Calu3 (cell line): ENCODE measurements around the gene SPIRE1. TPM values are rescaled to one million over a fixed set of nuclear protein-coding genes. Genes with fewer than 3 reads are reported as not detected.

Experiments used
- Bru-seq: library from RNA; stranded (reverse); fragments of 400-500 nt; gene quantifications from one replicate; lab custom pipeline; 2021; lab: Mats Ljungman, UMichigan
- BruChase-seq, 2 experiments: library from RNA; stranded (reverse); fragments of 400-500 nt; gene quantifications; one replicate each; lab custom pipeline; 2021; lab: Mats Ljungman, UMichigan
- BruUV-seq: library from RNA; stranded (reverse); fragments of 400-500 nt; replicated peaks from 2 replicates; lab custom pipeline; 2021; lab: Mats Ljungman, UMichigan
- CTCF ChIA-PET: fragments of 300-600 bp; sonication (Branson Sonifier 250); formaldehyde crosslinking; loops from one replicate; lab custom pipeline; 2022; ENCODE audit warnings: antibody characterized with exemption; lab: Charles Lee
- DNase-seq: peaks from one replicate; pipeline ENCODE4 v3.0.0; 2022
- H3K27ac Mint-ChIP-seq: one replicate; pipeline ENCODE4 v1.8.0; 2022; ENCODE audit warnings: mixed read lengths; ENCODE audit not compliant: unreplicated experiment
- H3K27me3 Mint-ChIP-seq: one replicate; pipeline ENCODE4 v1.8.0; 2022; ENCODE audit warnings: mixed read lengths; ENCODE audit not compliant: unreplicated experiment
- H3K36me3 Mint-ChIP-seq: one replicate; pipeline ENCODE4 v1.8.0; 2022; ENCODE audit warnings: mild to moderate bottlenecking, moderate library complexity, mixed read lengths; ENCODE audit not compliant: insufficient read depth, unreplicated experiment
- H3K4me1 Mint-ChIP-seq: one replicate; pipeline ENCODE4 v1.8.0; 2022; ENCODE audit warnings: mild to moderate bottlenecking, low read depth, mixed read lengths; ENCODE audit not compliant: unreplicated experiment
- H3K4me3 Mint-ChIP-seq: one replicate; pipeline ENCODE4 v1.8.0; 2022; ENCODE audit warnings: mild to moderate bottlenecking, low read depth, moderate library complexity, mixed read lengths; ENCODE audit not compliant: unreplicated experiment
- H3K9me3 Mint-ChIP-seq: one replicate; pipeline ENCODE4 v1.8.0; 2022; ENCODE audit warnings: low read depth, mixed read lengths; ENCODE audit not compliant: unreplicated experiment
- intact Hi-C: fragments of 100-400 bp; cut with micrococcal nuclease; formaldehyde crosslinking; loops from one replicate; pipeline ENCODE4 v1.10.0; 2022; ENCODE audit not compliant: unreplicated experiment
- long read RNA-seq: library from polyadenylated mRNA; stranded (forward); transcript quantifications from one replicate; pipeline ENCODE4 v2.0.0, GENCODE V29; 2022
- total RNA-seq: library from RNA; stranded (reverse); gene quantifications from 2 replicates; pipeline ENCODE4 v1.2.3, GENCODE V29; 2022
- TF ChIP-seq, protein P1 (sequence below): fragments of 200-600 bp; IDR thresholded peaks from one replicate; pipeline ENCODE4 v1.8.0; 2022; ENCODE audit warnings: antibody characterized with exemption; ENCODE audit not compliant: unreplicated experiment

The SPIRE1 gene
- total RNA-seq (91.7 and 98.6 TPM in 2 replicates), Bru-seq, nascent RNA (percentile 91 among the genes with signal in this experiment), BruChase-seq, experiment 1, labeled RNA remaining after a 6-hour chase (percentile 90 among the genes with signal in this experiment), BruChase-seq, experiment 2, labeled RNA remaining after a 2-hour chase (percentile 83 among the genes with signal in this experiment)
- long read RNA-seq, full-length matches to known transcripts: 7 of 36 reads
- long read RNA-seq, partial matches to known transcripts: 5 of 36 reads
- long read RNA-seq, other reads (novel, unspliced or antisense): 24 of 36 reads

DNA sequence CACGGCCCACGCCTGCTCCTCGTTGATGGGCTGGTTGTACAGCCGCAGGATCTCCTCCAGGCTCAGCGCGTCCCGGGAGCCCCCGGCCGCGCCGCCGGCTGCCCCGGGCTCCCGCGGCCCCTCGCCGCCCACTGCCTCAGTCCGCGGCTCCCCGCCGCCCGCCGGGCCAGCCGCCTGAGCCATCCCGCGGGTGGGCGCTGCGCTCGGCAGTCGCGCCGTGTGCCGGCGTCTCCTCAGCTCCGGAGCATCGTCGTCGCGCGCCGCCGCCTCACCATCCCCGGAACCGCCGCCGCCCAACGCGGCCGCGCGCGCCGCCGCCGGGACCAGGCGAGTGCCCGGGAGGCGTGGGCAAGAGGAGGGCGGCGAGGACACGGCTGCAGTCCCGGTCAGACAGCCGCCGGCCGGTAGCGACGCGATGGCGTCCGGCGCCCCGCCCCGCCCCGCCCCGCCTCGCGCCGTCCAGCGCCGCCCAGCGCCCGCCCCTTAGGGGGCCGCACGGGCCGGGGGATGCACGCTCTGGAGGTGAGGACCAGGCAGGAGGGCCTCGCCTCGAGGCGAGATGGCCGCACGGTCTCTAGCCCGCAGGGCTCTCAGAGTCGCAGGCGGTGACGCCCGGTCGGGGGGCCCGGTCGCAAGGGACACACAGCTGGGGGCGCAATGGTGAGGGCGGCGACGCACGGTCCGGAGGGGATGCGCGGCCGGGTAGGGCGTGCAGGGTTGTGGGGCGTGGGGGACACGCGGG lies at the start of gene SPIRE1:
Gene SPIRE1, minus strand, starts transcription at position 424 of the 742 bp plus-strand sequence. Its CDS starts 241 bp downstream, at position 183.
- peak; percentile 81 for DNase-seq
- BruUV-seq: no TSS peak
- H3K4me3 Mint-ChIP-seq: peak within 1 kb of the TSS; percentile 54
- peak within 1 kb of the TSS; percentile 93 for H3K27ac Mint-ChIP-seq
- H3K27me3 Mint-ChIP-seq: no peaks in the 10 kb centered on the region
- TF ChIP-seq, protein P1, sequence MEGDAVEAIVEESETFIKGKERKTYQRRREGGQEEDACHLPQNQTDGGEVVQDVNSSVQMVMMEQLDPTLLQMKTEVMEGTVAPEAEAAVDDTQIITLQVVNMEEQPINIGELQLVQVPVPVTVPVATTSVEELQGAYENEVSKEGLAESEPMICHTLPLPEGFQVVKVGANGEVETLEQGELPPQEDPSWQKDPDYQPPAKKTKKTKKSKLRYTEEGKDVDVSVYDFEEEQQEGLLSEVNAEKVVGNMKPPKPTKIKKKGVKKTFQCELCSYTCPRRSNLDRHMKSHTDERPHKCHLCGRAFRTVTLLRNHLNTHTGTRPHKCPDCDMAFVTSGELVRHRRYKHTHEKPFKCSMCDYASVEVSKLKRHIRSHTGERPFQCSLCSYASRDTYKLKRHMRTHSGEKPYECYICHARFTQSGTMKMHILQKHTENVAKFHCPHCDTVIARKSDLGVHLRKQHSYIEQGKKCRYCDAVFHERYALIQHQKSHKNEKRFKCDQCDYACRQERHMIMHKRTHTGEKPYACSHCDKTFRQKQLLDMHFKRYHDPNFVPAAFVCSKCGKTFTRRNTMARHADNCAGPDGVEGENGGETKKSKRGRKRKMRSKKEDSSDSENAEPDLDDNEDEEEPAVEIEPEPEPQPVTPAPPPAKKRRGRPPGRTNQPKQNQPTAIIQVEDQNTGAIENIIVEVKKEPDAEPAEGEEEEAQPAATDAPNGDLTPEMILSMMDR: no peak
- H3K4me1 Mint-ChIP-seq: peaks cover 38% of the 10 kb centered on the region
- peaks cover 76% of the 10 kb centered on the region for H3K36me3 Mint-ChIP-seq
- H3K9me3 Mint-ChIP-seq: no peaks in the 10 kb centered on the region
- intact Hi-C loops: loop anchor here (1.0 to 10.0 kb wide), 3 partner anchors 117 to 267 kb away; no protein-coding TSS in a partner anchor
- CTCF ChIA-PET: no interaction called here

DNA sequence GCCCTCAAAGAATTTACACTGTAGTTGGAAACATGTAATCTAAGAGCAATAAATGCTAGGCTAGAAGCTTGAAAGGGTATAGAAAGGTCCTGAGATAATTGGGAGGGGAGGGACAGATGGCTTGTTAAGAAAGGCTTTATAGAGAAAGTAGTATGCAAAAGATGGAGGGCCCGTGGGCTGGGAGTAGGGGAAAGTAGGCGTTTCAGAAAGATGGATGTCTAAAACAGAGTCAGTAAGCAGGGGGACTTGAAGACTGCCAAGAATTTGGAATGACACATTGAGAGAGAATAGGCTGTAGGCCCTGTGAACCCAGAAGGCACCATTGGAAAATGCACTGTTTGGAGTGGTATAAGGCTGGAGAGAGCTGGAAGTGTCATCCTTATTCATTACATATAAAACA lies 45.8 kb upstream of the SPIRE1 start:
- Mint-ChIP-seq H3K27ac (peak overlapping the region; percentile 99), H3K36me3 (peaks cover 40% of the 10 kb centered on the region), H3K4me3 (peak overlapping the region; percentile 86), H3K27me3 (no peaks in the 10 kb centered on the region), H3K4me1 (peaks cover 24% of the 10 kb centered on the region), H3K9me3 (no peaks in the 10 kb centered on the region)
- TF ChIP-seq, protein P1: no peak
- CTCF ChIA-PET: no interaction called here
- BruUV-seq: no TSS peak
- intact Hi-C loops: loop anchor here (5.0 kb wide), 1 partner anchor 96 kb away; no protein-coding TSS in a partner anchor
- no peak for DNase-seq

DNA sequence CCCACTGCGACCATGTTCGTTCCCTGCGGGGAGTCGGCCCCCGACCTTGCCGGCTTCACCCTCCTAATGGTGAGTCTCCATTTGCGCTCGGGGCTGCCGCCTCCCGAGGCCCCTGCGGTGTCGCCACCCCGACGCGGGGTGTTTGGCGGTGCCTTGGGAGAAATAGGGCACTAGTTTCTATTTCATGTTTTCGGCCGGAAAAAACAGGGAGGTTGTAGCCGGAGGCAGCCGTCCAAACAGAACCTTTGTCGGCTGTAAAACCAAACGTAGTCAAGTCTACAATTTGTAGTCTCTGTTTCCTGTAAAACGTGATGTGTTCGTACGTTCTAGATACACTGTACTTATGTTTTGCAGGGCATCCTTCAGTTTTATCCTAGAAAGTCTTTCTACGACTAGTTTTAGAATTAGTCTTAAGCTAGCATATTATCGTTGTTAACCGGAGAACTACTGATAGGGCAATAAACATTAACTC lies 45.2 kb upstream of the SPIRE1 start:
- no peak for DNase-seq
- CTCF ChIA-PET: interaction anchor here (0.9 to 1.5 kb wide), 2 partner anchors 231 to 311 kb away, joined by 3 to 4 read pairs; no protein-coding TSS in a partner anchor
- Mint-ChIP-seq H3K9me3 (no peaks in the 10 kb centered on the region), H3K4me3 (peak overlapping the region; percentile 86), H3K27me3 (no peaks in the 10 kb centered on the region), H3K27ac (peak overlapping the region; percentile 99), H3K4me1 (peaks cover 24% of the 10 kb centered on the region), H3K36me3 (peaks cover 40% of the 10 kb centered on the region)
- intact Hi-C loops: loop anchor here (5.0 kb wide), 1 partner anchor 96 kb away; no protein-coding TSS in a partner anchor
- BruUV-seq: TSS peak; percentile 80
- TF ChIP-seq, protein P1: no peak
